Parathyroid adenoma (tissue), 2 donors: Measurements from ENCODE around the gene TAS2R60.
"Not testable (repeated sequence)": the region's sequence is repeated elsewhere in the genome, so short reads cannot be mapped to it uniquely, and the experiment has no call there.

Source experiments
- H2AFZ ChIP-seq: fragments of 300-600 bp; sonication (generic); one replicate; pipeline ENCODE4 v1.7.0; 2017; ENCODE audit warnings: antibody characterized with exemption, mild to moderate bottlenecking
- H3K27ac ChIP-seq: fragments of 300-600 bp; sonication (generic); one replicate; pipeline ENCODE4 v1.7.0; 2017
- H3K27me3 ChIP-seq: fragments of 300-600 bp; sonication (generic); one replicate; pipeline ENCODE4 v1.7.0; 2017; ENCODE audit warnings: low read length; ENCODE audit not compliant: control insufficient read depth, insufficient read depth
- H3K36me3 ChIP-seq: fragments of 300-600 bp; sonication (generic); one replicate; pipeline ENCODE4 v1.7.0; 2017; ENCODE audit warnings: low read length; ENCODE audit not compliant: control insufficient read depth, insufficient read depth
- H3K4me1 ChIP-seq: fragments of 300-600 bp; sonication (generic); one replicate; pipeline ENCODE4 v1.7.0; 2017; ENCODE audit warnings: control low read depth
- H3K4me2 ChIP-seq: fragments of 300-600 bp; sonication (generic); one replicate; pipeline ENCODE4 v1.7.0; 2017; ENCODE audit warnings: low read length
- H3K4me3 ChIP-seq: fragments of 300-600 bp; sonication (generic); one replicate; pipeline ENCODE4 v1.7.0; 2017; ENCODE audit warnings: low read depth, low read length
- H3K79me2 ChIP-seq: fragments of 300-600 bp; sonication (generic); one replicate; pipeline ENCODE4 v1.7.0; 2017; ENCODE audit warnings: control low read depth
- H3K9ac ChIP-seq: fragments of 300-600 bp; sonication (generic); one replicate; pipeline ENCODE4 v1.7.0; 2017; ENCODE audit warnings: mild to moderate bottlenecking
- H3K9me3 ChIP-seq: fragments of 300-600 bp; sonication (generic); one replicate; pipeline ENCODE4 v1.7.0; 2017; ENCODE audit warnings: low read length; ENCODE audit not compliant: control insufficient read depth
- CTCF ChIP-seq: fragments of 300-600 bp; sonication (generic); IDR thresholded peaks from one replicate; pipeline ENCODE4 v1.7.0; 2017; ENCODE audit warnings: antibody characterized with exemption, mild to moderate bottlenecking
- donor health status: primary hyperparathyroidism.

The TAS2R60 gene

GRCh38 chr7:143480501-143480900, 37.2 kb downstream of the TAS2R60 start:
- no peaks in the 10 kb centered on the region for H3K9me3 ChIP-seq
- no peak overlapping the region for H3K4me2 ChIP-seq
- H3K79me2 ChIP-seq = no peaks in the 10 kb centered on the region
- no peak overlapping the region for H2AFZ ChIP-seq
- H3K36me3 ChIP-seq = no peaks in the 10 kb centered on the region
- no peaks in the 10 kb centered on the region for H3K27me3 ChIP-seq
- no peak for TF ChIP-seq CTCF
- H3K4me1 ChIP-seq = peaks cover 3% of the 10 kb centered on the region
- H3K4me3 ChIP-seq = no peak overlapping the region
- H3K9ac ChIP-seq = no peak overlapping the region
- H3K27ac ChIP-seq = no peak overlapping the region

GRCh38 chr7:143484119-143484518, 40.9 kb downstream of the TAS2R60 start:
- Histone ChIP-seq H3K36me3 (no peaks in the 10 kb centered on the region), H3K27ac (no peak overlapping the region), H2AFZ (peak overlapping the region; percentile 24)

GRCh38 chr7:143485094-143485493, 41.8 kb downstream of the TAS2R60 start:
- TF ChIP-seq CTCF = no peak

More at GRCh38 chr7:143484119-143484518, 40.9 kb downstream of the TAS2R60 start:
- H3K4me3 ChIP-seq = no peak overlapping the region
- peaks cover 29% of the 10 kb centered on the region for H3K4me1 ChIP-seq
- no peak overlapping the region for H3K4me2 ChIP-seq
- no peaks in the 10 kb centered on the region for H3K9me3 ChIP-seq
- no peak overlapping the region for H3K9ac ChIP-seq
- no peaks in the 10 kb centered on the region for H3K27me3 ChIP-seq
- no peak for TF ChIP-seq CTCF
- no peaks in the 10 kb centered on the region for H3K79me2 ChIP-seq

GRCh38 chr7:143485500-143485899, 42.2 kb downstream of the TAS2R60 start:
- Histone ChIP-seq H3K9me3 (no peaks in the 10 kb centered on the region), H3K79me2 (no peaks in the 10 kb centered on the region), H3K4me3 (no peak overlapping the region), H3K36me3 (no peaks in the 10 kb centered on the region), H3K9ac (no peak overlapping the region), H3K27ac (peak overlapping the region; percentile 91), H3K27me3 (no peaks in the 10 kb centered on the region), H3K4me1 (peaks cover 38% of the 10 kb centered on the region), H2AFZ (no peak overlapping the region), H3K4me2 (no peak overlapping the region)
- TF ChIP-seq CTCF = no peak

More at GRCh38 chr7:143485094-143485493, 41.8 kb downstream of the TAS2R60 start:
- Histone ChIP-seq H3K79me2 (no peaks in the 10 kb centered on the region), H3K36me3 (no peaks in the 10 kb centered on the region), H3K4me1 (peaks cover 37% of the 10 kb centered on the region), H3K9ac (no peak overlapping the region), H3K27ac (peak overlapping the region; percentile 91), H3K9me3 (no peaks in the 10 kb centered on the region), H3K4me3 (no peak overlapping the region), H3K4me2 (no peak overlapping the region), H2AFZ (no peak overlapping the region), H3K27me3 (no peaks in the 10 kb centered on the region)

GRCh38 chr7:143486266-143486665, 43.0 kb downstream of the TAS2R60 start:
- H3K27me3 ChIP-seq, H3K9me3 ChIP-seq, H3K9ac ChIP-seq, H3K79me2 ChIP-seq, H2AFZ ChIP-seq, H3K4me3 ChIP-seq, H3K36me3 ChIP-seq: not testable (repeated sequence)
- Histone ChIP-seq H3K27ac (peak overlapping the region; percentile 91), H3K4me2 (peak overlapping the region; percentile 58), H3K4me1 (peaks cover 46% of the 10 kb centered on the region)
